NCI-H2029 (cell line): Measurements from ENCODE around the gene NAP1L4.
A peak's percentile ranks its signal among the peaks of the same experiment; 100 is the strongest.

Experiments used
- DNase-seq: peaks from one replicate; lab custom pipeline; 2025; lab: John Stamatoyannopoulos, UW

NAP1L4 gene

GRCh38 chr11:2934611-2935239, 57.4 kb downstream of the NAP1L4 start:
- peak; percentile 43 for DNase-seq

GRCh38 chr11:2934021-2934550, 58.0 kb downstream of the NAP1L4 start:
- no peak for DNase-seq

- DNase-seq = peak; percentile 92
Measured at GRCh38 chr11:2933375-2934020, 58.6 kb downstream of the NAP1L4 start.

GRCh38 chr11:2932850-2933251, 59.3 kb downstream of the NAP1L4 start:
- DNase-seq = no peak

GRCh38 chr11:2931771-2932738, 60.1 kb downstream of the NAP1L4 start:
- DNase-seq = no peak

- no peak for DNase-seq
Measured at GRCh38 chr11:2931420-2931746, 60.7 kb downstream of the NAP1L4 start.

- peak; percentile 87 for DNase-seq
Measured at GRCh38 chr11:2930704-2931419, 61.3 kb downstream of the NAP1L4 start.

GRCh38 chr11:2929950-2930703, 62.0 kb downstream of the NAP1L4 start:
- DNase-seq = peak; percentile 49

GRCh38 chr11:2929531-2929949, 62.6 kb downstream of the NAP1L4 start:
- DNase-seq = no peak

- DNase-seq = peak; percentile 59
Measured at GRCh38 chr11:2928605-2929530, 63.3 kb downstream of the NAP1L4 start, which contains the start of gene PHLDA2. Gene PHLDA2, minus strand, starts transcription at chr11:2929420. Its CDS starts 56 bp downstream, at chr11:2929364.

- DNase-seq = peak; percentile 20
Measured at GRCh38 chr11:2927851-2928604, 64.1 kb downstream of the NAP1L4 start.

- DNase-seq = no peak
Measured at GRCh38 chr11:2927121-2927800, 64.9 kb downstream of the NAP1L4 start.

GRCh38 chr11:2926611-2927051, 65.5 kb downstream of the NAP1L4 start:
- no peak for DNase-seq

GRCh38 chr11:2924821-2925675, 67.1 kb downstream of the NAP1L4 start:
- DNase-seq = no peak

GRCh38 chr11:2924381-2924780, 67.7 kb downstream of the NAP1L4 start:
- no peak for DNase-seq

GRCh38 chr11:2923446-2924375, 68.4 kb downstream of the NAP1L4 start:
- no peak for DNase-seq
